Measurements from ENCODE around the gene VTN.
"Not testable (repeated sequence)": the region's sequence is repeated elsewhere in the genome, so short reads cannot be mapped to it uniquely, and the experiment has no call there.

The VTN gene

DNA sequence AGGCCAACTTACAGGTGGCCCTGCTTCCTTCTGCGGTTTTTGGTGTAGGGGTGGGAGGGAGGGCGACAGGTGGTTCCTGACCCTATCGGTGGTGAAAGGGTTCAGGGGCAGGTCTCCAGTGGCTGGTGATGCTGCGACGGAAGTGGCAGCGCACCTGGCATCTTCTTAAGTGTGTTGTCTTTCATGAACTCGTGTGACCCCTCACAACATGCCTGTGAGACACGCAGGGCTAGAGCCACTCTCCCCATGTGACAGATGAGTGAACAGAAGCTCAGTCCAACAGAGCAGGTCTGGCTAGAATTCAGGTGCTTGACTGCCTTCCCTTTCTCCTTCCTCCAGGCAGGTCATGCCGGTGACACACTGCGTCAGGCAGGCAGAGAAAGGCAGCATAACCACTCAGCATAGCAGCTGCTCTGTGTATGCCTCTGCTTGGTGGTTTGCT, 26.6 kb downstream of the VTN start:
- no peak for DNase-seq (ENCODE audit: low read depth in 1 of 2, low spot score in 1 of 2)

DNA sequence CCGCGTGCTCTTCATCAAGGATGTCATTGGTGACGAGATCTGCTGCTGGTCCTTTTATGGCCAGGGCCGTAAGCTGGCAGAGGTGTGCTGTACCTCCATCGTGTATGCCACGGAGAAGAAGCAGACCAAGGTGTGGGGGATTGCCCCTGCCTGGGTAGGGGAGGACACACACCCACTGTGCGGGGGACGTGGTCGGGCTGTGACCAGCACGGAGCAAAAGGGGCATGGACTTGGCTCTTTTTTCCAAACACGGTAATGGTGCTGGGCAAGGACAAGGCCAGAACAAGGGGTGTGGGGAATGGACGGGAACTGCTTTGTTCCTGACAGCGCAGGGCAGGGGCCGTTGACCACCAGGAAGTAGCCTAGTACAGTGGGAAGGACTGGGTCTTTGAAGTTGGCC, 27.8 kb downstream of the VTN start:
- no peak for DNase-seq (ENCODE audit: low read depth in 1 of 2, low spot score in 1 of 2)

DNA sequence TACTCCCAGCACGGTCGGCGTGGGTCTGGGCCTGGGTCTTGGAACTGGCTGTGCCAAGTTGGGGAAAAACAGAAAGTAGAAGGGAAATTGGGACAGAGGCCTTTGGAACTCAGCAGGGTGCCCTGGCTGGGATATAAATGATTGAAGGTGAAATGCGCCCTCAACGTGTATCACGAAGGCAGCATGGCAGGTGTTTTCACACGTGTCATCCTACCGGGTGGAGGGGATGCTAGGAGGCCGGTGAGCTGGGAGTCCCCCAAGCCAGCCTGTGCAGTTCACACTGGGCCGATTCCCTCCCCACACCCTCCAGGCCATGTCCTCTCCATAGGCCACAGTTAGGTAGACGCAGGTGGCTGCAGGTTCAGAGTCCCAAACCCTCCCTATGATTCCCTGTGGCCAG, 28.6 kb downstream of the VTN start:
- no peak for DNase-seq (ENCODE audit: low read depth in 1 of 2, low spot score in 1 of 2)

DNA sequence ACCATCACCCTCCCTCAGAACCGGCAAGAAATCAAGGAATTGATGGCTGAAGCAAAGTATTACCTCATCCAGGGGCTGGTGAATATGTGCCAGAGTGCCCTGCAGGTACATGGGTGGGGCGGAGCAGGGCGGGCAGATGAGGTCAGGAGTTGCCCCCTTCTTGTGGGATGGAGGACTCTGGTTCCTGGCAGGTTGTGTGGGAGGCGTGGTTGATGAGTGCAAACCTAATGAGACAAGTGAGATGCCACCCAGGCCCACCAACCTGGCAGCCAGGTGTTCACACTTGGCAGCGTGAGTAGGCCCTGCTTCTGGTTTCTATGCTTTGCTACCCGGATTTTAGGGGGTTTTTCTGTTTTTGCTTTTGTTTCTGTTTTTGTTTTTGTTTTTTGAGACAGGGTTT, 29.7 kb downstream of the VTN start:
- no peak for DNase-seq (ENCODE audit: low read depth in 1 of 2, low spot score in 1 of 2)

DNA sequence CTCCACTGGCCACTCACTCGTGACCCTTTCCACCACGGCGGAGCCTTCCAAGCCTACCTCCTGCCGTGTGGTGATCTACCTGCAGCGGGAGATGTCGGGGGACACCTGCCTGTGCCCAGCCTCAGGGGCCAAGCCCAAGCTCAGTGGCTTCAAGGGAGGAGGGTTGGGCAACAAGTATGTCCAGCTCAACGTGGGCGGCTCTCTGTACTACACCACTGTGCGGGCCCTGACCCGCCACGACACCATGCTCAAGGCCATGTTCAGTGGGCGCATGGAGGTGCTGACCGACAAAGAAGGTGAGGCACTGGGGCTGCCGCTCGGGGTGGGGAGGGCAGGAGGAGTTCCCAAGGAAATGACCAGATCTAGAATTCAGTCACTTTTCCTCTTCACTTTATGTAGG, 30.7 kb downstream of the VTN start:
- DNase-seq (ENCODE audit: low read depth in 1 of 2, low spot score in 1 of 2): no peak

DNA sequence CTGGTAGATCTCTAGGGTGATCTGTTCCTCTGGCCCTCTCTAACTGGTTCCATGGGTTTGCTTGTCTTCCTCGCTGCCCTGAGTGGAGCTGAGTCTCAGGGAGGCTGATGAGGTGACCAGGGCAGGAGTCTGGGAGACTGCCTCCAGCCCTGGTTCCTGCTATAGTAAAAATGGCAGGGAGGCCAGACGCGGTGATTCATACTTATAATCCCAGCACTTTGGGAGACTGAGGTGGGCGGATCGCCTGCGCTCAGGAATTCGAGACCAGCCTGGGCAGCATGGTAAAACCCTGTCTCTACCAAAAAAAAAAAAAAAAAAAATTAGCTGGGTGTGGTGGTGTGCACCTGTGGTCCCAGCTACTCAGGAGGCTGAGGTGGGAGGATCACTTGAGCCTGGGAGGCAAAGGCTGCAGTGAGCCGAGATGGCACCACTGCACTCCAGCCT, 31.3 kb downstream of the VTN start:
- DNase-seq (ENCODE audit: low read depth in 1 of 2, low spot score in 1 of 2): not testable (repeated sequence)

DNA sequence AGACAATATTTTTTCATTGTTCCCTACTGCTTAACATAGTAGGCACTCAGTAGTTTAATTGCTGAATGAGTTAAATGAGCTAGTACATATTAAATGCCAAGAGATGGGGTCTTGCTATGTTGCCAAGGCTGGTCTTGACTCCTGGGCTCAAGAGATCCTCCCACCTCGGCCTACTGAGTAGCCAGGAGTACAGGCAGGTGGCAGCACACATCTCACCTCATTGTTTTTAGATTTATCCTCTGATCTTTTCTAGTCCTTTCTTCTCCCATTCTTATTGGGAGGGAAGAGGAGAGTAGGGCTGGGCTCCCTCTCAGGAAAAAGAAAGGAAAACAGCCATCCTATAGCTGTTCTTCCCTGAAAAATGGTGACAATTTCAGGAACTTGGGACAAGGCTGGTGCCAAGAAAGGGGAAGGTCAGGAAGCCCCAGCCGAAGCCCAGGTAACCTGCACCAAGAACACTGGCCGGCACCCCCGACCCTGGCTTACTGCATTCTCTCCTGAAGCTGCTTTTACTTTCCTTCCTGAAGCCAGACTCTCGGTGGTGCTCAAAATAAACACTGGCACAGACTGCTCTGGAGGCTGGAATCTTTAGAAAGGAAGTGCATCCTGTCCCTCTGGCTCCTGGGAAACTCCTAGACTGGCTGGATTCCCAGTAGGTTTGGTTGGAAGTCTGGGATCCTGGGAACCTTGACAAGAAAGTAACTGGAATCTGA, 31.9 kb downstream of the VTN start:
- DNase-seq (ENCODE audit: low read depth in 1 of 2, low spot score in 1 of 2): no peak

DNA sequence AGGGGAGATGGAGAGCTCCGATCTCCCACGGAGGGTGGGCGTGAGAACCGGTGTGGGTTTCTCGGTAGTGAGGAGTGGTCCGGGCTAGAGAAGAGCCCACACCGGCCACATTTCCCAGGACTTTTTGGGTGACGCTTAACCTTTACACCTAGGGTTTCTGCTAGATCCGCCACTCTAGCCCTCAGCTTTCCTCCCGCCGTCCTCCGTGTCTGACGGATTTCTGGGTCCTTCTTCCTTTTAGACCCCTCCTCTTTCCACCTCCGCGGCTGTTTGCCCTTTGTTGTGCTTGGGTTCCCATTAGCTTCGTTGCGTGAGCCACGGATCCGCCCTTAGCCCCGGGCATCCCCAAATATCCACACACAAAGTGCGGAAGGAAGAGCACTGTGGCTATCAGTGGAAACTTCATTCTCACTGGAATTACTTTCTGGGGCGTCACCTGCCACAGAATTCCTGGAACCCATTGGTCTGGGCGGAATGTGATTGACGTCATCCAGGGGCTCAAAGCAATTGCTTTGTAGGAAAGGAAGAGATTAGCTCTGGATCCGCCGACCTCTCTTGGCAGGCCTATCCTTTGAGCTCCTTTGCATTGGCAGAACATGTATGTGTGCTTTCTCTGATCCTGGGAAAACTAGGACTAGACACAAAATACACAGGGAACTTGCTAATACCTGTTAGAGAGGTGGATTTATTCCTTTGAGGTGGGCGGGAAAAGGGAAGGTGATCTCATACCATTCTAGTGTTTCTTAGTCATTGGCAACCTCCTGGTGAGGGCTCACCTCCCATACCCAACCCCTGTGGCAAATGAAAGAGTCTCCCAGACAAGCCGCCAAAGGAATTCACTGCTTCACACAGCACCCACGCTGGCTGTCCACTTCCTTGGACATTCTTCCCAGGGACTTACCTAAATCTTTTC, 33.9 kb downstream of the VTN start:
- DNase-seq (ENCODE audit: low read depth in 1 of 2, low spot score in 1 of 2): peak in 1 of 2 donors; percentile 12

DNA sequence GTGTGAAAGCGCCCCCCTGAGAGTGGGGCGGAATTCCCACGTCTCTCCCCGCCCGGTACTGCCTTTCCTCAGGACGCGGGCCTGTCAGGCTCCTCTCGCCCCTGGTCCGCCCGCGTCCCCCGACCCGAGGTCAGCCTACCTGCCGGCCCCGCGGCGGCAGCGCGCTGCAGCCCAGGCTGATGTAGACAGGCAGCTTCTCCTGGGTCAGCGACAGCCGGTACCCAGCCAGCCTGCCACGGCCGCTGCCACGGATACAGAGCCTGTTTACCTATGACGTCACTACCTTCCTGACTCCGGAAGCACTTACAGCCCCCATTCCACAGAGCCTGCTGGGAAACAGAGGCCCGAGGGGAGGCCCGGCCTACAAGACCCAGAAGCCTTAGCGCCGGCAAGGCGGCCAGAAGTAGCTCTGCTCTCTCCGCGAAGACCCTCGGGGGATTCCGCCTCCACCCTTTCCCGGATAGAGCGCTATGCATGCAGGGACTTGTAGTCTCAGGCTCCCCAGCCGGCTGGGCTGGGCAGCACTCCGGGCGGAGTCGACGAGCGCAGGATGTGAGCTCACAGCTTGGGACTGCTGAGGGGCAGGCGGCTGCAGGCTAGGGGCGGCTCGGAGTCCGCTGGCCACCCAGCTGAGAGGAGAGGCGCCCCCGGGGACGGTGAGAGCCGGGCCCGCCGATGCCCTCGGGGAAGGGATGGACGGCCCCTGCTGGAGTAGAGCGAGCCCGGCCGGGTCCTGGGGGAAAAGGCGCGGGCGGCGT, 34.7 kb downstream of the VTN start, which contains the start of the genes IFT20 and TNFAIP1:
Gene IFT20 (minus strand): TSS at position 272 of the 758 bp plus-strand sequence. CDS start 3,487 bp downstream, outside the sequence.
Gene TNFAIP1 (plus strand): TSS at position 561 of the 758 bp plus-strand sequence. CDS start 3,761 bp downstream, outside the sequence.
- peak; percentile 92 to 97 for DNase-seq (ENCODE audit: low read depth in 1 of 2, low spot score in 1 of 2)

DNA sequence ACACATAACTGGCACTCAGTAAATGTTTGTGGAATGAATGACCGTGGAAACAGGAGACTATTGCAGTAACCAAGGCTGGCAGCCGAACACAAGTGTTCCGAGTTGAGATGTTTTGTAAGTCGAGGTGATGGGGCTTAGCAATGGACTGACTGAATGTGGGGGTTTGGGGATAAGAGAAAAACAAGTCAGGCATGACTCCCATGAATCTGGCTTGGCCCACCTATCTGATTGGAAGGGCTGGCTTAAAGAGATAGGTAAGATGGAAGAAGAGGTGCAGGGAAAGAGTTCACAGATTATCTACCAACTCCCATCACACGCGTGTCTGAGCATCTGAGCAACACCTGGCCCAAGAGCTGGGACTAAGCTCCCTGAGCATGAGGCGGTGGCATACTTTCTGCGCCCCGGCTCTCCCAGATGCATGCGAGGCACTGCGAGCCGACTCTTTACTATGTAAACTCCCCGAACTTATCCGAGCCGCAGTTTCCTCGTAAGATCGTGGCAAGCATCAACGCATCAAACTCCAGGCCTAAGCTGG, 35.4 kb downstream of the VTN start:
- no peak for DNase-seq (ENCODE audit: low read depth in 1 of 2, low spot score in 1 of 2)

DNA sequence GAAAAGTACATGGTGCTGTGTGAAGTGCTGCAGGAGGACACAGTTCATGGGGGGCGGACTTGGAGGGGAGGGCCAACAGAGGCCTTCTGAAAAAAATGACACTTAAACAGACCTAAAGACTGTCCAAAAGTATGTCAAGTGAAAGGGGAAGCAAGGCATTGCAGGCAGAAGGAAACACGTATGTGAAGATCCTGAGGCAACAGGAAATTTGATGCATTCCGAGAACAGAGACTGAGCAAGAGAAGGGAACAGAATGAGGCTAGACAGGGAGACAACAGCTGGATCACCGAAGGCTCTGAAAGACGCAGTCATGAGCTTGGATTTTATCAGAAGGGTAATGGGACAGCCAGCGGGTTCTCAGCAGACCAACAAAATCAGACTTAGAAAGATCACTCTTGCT, 35.9 kb downstream of the VTN start:
- DNase-seq (ENCODE audit: low read depth in 1 of 2, low spot score in 1 of 2): no peak

DNA sequence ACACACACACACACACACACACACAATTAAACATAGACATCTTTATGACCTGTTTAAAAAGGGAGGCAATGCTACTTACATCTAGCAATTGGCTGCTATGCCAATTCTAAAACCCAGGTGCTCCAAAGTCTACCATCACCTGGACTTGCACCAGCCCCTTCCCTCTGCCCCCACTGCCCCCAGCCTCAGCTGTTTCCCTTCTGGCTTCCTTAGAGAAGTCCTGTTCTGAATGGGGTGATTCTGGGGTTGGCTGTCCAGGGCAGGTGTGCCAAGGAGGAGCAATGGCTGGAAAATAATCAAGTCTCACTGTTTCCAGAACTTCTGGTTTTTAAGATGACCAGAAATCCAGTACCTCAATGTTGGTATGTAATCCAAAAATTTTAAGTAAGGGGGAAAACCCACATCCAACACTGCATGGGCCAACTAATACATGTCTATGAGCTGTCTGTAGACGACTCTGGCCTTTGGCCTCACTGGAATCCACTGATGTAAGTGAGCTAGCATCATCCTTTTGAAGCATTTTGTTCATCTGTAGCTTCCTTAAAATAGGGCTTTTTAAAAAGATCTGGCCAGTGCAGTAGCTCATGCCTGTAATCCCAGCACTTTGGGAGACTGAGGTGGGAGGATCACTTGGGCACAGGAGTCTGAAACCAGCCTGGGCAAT, 36.9 kb downstream of the VTN start:
- DNase-seq (ENCODE audit: low read depth in 1 of 2, low spot score in 1 of 2): no peak

DNA sequence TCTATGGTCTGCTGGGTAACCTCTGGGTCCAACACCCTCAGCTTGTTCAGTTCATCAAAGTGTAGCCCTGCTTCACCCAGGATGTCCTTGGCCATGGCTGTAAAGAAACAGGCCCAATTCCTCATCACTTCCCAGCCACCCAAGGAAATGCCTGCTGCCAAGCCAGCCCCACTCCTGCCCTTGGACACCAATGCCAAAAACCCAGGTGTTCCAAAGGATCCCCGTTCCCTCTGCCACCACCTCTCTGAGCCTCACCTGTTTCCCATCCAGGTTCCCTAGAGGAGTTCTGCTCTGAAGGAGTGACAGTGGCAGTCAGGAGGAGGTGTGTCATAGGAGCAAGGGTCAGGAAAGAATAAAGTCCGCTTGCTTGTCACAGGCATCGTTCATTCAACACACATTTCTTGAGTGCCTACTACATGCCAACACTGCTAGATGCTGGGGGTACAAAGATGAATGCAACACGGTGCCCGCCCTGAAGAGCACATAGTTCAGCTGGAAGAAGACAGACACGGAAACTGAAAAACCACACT, 38.2 kb downstream of the VTN start:
- DNase-seq (ENCODE audit: low read depth in 1 of 2, low spot score in 1 of 2): no peak

DNA sequence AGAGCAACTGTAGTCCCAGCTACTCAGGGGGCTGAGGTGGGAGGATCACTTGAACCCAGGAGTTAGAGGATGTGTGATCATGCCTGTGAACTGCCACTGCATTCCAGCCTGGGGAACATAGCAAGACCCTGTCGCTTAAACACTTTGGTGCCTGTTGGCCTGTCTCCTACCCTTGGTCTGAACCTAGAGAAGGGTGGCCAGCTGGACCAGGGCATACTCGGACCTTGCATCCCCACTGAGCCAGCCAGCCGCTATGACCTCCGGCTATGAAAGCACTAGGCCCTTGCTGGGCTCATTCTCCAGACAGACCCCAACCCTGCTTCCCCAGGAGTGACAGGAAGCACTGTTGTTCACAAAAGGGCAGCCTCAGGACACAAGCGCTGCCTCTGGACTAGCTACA, 39.4 kb downstream of the VTN start:
- no peak for DNase-seq (ENCODE audit: low read depth in 1 of 2, low spot score in 1 of 2)

DNA sequence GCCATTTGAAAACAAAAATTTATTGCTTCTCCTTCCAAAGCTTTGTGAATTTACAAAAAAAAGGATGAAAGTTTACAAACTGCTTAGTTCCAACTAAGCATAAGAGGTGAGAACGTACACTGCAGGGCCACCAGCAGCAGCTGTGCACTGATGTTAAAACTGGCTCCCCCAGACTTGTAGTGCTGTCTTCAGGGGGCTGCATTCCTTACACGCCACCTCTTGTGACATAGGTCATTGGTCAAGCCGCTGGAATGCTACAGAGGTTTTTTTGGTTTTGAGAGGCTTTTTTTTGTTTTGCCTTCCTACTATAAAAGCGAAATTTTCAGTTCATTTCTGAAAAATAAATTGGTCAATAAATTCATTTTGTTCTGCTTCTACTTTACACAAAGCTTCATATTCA, 41.8 kb downstream of the VTN start:
- no peak for DNase-seq (ENCODE audit: low read depth in 1 of 2, low spot score in 1 of 2)

DNA sequence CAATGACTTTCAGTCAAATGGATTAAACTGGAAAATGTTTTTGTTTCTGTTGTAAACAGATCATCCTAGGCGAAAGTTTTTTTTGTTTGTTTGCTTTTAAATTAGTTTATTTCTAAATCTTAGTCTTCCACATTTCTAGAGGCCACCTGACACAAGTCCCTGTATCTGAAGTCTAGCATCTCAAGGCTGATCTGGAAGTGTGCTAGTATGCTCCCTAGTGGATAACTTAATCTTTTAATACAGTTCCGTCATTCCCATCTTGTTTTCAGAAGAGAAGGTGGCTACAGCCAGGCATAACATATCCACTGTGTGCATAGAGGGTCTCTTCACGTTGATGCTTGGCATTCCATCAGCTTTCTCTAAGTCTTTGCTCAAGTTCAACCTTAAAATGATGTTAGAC, 42.4 kb downstream of the VTN start:
- no peak for DNase-seq (ENCODE audit: low read depth in 1 of 2, low spot score in 1 of 2)

DNA sequence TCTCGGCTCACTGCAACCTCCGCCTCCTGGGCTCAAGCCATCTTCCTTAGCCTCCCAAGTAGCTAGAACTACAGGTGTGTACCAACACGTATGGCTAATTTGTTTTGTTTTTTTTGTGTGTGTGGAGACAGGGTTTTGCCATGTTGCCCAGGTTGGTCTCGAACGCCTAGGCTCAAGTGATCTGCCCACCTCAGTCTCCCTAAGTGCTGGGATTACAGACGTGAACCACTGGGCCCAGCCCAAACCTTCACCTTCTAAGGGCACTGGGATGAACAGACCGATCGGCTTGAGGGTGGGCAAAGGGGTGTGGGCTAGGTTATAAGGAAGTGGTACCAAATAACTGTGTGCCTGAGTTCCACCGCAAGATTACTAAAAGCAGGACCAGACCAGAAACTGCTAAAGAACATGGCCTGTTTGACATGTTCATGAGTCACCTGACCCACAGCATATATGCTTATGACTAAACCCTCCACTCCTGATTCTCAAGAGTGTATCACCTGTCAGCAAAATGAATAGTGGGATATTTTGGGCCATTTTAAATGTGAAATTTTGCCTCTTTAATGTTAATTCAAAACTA, 43.0 kb downstream of the VTN start:
- DNase-seq (ENCODE audit: low read depth in 1 of 2, low spot score in 1 of 2): no peak

DNA sequence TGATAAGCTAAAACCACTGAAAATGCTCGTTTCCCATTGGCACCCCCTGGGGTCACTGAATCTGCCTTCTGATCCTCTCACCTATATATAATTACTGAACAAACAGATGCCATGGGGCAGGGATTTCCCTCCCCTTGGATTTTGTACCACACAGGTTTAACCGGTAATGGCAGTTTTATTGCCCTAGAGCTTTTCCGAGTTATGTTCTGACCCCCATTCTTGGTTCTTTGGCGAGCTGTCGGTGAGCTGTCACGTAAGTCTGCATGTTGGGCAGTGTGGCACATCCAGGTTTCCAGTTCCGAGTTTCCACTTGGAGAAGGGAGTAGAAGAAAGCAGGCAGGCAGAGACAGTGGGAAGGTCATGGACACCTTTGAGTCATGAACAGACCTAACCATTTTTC, 44.0 kb downstream of the VTN start:
- no peak for DNase-seq (ENCODE audit: low read depth in 1 of 2, low spot score in 1 of 2)

DNA sequence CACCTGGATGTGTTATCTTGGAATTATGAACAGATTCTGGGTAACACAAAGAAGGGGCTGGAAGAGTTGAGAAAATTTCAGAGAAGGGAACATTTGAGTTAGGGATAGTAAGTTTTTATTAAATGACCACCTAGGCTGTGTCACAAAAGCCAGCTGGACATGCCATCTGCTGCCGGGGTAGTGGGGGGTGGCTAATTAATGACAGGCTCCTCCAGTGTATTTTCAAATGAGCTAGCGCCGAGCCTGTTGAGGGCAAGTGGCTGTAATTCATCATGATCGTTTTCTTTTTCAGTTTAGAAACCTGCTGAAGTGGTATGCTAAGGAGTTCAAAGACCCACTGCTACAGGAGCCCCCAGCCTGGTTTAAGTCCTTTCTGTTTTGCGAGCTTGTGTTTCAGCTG, 44.9 kb downstream of the VTN start:
- no peak for DNase-seq (ENCODE audit: low read depth in 1 of 2, low spot score in 1 of 2)

DNA sequence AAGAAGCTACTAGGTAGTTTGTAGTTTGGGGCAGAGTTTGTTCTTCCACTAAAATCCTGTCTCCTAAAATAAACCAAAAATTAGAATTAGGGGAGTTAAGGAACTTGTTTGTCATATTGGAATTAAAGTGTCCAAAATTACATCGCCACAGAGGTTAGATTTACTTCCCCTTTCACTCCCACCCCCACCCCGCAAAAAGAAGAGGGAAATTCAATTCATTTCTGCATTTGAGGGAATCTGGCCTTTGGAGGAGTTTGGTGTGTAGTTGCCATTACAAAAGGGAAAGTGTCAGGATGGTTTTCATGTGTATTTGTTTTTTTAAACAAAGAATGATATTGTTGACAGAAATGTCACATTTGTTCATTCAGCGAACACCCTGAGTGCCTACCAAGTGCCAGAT, 45.3 kb downstream of the VTN start:
- DNase-seq (ENCODE audit: low read depth in 1 of 2, low spot score in 1 of 2): no peak
